ENCODE results near the gene IVNS1ABP.

DNA sequence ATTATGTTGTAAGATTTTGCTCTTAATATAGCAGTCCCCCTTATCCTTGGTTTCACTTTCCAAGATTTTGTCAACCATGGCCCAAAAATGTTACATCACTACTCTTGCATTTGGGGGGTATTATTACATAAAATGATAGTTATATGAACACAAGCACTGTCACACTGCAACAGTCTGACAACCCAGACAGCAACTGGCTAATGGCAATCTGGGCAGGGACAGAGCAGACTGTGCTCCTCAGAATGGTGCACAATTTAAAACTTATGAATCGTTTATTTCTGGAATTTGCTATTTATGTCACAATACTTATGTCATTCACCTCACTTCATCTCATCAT is 2.1 kb upstream of the IVNS1ABP start:
- TF ChIP-seq, protein P1, sequence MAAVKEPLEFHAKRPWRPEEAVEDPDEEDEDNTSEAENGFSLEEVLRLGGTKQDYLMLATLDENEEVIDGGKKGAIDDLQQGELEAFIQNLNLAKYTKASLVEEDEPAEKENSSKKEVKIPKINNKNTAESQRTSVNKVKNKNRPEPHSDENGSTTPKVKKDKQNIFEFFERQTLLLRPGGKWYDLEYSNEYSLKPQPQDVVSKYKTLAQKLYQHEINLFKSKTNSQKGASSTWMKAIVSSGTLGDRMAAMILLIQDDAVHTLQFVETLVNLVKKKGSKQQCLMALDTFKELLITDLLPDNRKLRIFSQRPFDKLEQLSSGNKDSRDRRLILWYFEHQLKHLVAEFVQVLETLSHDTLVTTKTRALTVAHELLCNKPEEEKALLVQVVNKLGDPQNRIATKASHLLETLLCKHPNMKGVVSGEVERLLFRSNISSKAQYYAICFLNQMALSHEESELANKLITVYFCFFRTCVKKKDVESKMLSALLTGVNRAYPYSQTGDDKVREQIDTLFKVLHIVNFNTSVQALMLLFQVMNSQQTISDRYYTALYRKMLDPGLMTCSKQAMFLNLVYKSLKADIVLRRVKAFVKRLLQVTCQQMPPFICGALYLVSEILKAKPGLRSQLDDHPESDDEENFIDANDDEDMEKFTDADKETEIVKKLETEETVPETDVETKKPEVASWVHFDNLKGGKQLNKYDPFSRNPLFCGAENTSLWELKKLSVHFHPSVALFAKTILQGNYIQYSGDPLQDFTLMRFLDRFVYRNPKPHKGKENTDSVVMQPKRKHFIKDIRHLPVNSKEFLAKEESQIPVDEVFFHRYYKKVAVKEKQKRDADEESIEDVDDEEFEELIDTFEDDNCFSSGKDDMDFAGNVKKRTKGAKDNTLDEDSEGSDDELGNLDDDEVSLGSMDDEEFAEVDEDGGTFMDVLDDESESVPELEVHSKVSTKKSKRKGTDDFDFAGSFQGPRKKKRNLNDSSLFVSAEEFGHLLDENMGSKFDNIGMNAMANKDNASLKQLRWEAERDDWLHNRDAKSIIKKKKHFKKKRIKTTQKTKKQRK (IDR thresholded peaks at IDR 0.05; ENCODE audit: low read depth, low read length): no peak
- no peak for TF ChIP-seq ZNF384 (IDR thresholded peaks at IDR 0.05; ENCODE audit: borderline replicate concordance, low read depth, low read length)

All from GM12878 (cell line).